H1 (cell line): ENCODE results near the gene VAPA. TPM values are rescaled to one million over a fixed set of nuclear protein-coding genes. Genes with fewer than 3 reads are reported as not detected.

Experiments used
- CTCF ChIA-PET: fragments of 300-600 bp; sonication (Branson Sonifier 250); formaldehyde crosslinking; loops from one replicate; lab custom pipeline; 2021; ENCODE audit not compliant: partially characterized antibody; lab: Charles Lee
- POLR2A ChIA-PET: fragments of 300-600 bp; sonication (Branson Sonifier 250); formaldehyde crosslinking; loops from one replicate; lab custom pipeline; 2021; ENCODE audit warnings: inconsistent platforms; ENCODE audit not compliant: partially characterized antibody; lab: Charles Lee
- DNase-seq, 2 experiments: peaks; one replicate each; pipeline versions ENCODE4 v3.0.0 to v3.0.0-alpha.2; 2010 to 2022; ENCODE audit warnings: low spot score in 2 of 2, low read depth in 1 of 2, mixed read lengths in 1 of 2
- FAIRE-seq: peaks from 2 replicates; lab custom pipeline; 2011; peaks lifted over from hg19 to GRCh38; lab: Jason Lieb, UNC
- H2AFZ ChIP-seq: 2 replicates; pipeline ENCODE4 v1.8.1; 2012; ENCODE audit warnings: low read length, inconsistent platforms
- H2AK5ac ChIP-seq: 2 replicates; pipeline ENCODE4 v1.6.1; 2013; ENCODE audit warnings: low read depth, low read length
- H2BK120ac ChIP-seq: replicated peaks from 2 replicates; pipeline ENCODE3; 2013; ENCODE audit warnings: low read depth, low read length, inconsistent platforms
- H2BK12ac ChIP-seq: 2 replicates; pipeline ENCODE4 v1.6.1; 2013; ENCODE audit warnings: low read depth, low read length
- H2BK15ac ChIP-seq: 2 replicates; pipeline ENCODE4 v1.6.1; 2013; ENCODE audit warnings: low read length
- H2BK20ac ChIP-seq: 2 replicates; pipeline ENCODE4 v1.6.1; 2013; ENCODE audit warnings: low read length
- H2BK5ac ChIP-seq: 2 replicates; pipeline ENCODE4 v1.6.1; 2013; ENCODE audit warnings: low read depth, low read length
- H3K14ac ChIP-seq: 2 replicates; pipeline ENCODE4 v1.6.1; 2013; ENCODE audit warnings: inconsistent platforms; ENCODE audit not compliant: insufficient read length
- H3K18ac ChIP-seq: 2 replicates; pipeline ENCODE4 v1.6.1; 2013; ENCODE audit warnings: low read length; ENCODE audit errors: extremely low read depth
- H3K23ac ChIP-seq: 2 replicates; pipeline ENCODE4 v1.6.1; 2013; ENCODE audit warnings: inconsistent platforms; ENCODE audit not compliant: insufficient read length
- H3K23me2 ChIP-seq: 2 replicates; pipeline ENCODE4 v1.6.1; 2013; ENCODE audit warnings: low read depth, low read length
- H3K27ac ChIP-seq: 2 replicates; pipeline ENCODE4 v1.6.1; 2011; ENCODE audit warnings: low read depth, low read length, inconsistent platforms
- H3K27me3 ChIP-seq, 4 experiments: replicated peaks in 1 of 4; 1 replicate in 1 of 4; 2 replicates in 3 of 4; pipeline versions ENCODE4 v1.6.1 to v1.8.1; 2011 to 2013; ENCODE audit warnings: low read length in 3 of 4, mild to moderate bottlenecking in 3 of 4, inconsistent platforms in 2 of 4, mixed read lengths in 2 of 4, moderate library complexity in 1 of 4; ENCODE audit not compliant: control insufficient read depth in 3 of 4, insufficient read depth in 3 of 4; ENCODE audit errors: extremely low read depth in 1 of 4
- H3K36me3 ChIP-seq, 4 experiments: 2 replicates each; pipeline versions ENCODE4 v1.6.1 to v1.8.1; 2011 to 2013; ENCODE audit warnings: mild to moderate bottlenecking in 4 of 4, low read length in 3 of 4, moderate library complexity in 2 of 4, control low read depth in 1 of 4, inconsistent platforms in 1 of 4; ENCODE audit not compliant: insufficient read depth in 4 of 4, control insufficient read depth in 2 of 4
- H3K4ac ChIP-seq: replicated peaks from 2 replicates; pipeline ENCODE3; 2013; ENCODE audit warnings: low read length, low read depth, mixed read lengths, inconsistent platforms; ENCODE audit not compliant: insufficient read length
- H3K4me1 ChIP-seq, 4 experiments: replicated peaks in 1 of 4; 1 replicate in 1 of 4; 2 replicates in 3 of 4; pipeline versions ENCODE4 v1.6.1 to v1.8.1; 2011 to 2013; ENCODE audit warnings: low read length in 3 of 4, inconsistent platforms in 2 of 4, mixed read lengths in 1 of 4; ENCODE audit not compliant: insufficient read depth in 4 of 4, control insufficient read depth in 3 of 4
- H3K4me2 ChIP-seq, 2 experiments: 2 replicates each; pipeline versions ENCODE4 v1.6.1 to v1.8.1; 2011 to 2013; ENCODE audit warnings: low read depth in 2 of 2, low read length in 2 of 2, control low read depth in 1 of 2, inconsistent platforms in 1 of 2, mild to moderate bottlenecking in 1 of 2; ENCODE audit not compliant: insufficient read depth in 1 of 2
- H3K4me3 ChIP-seq, 4 experiments: fragments of 200-600, 300-600 bp in 1 of 4; sonication (generic), shearing (Covaris generic), sonication (Bioruptor Twin) in 1 of 4; 2 replicates each; pipeline versions ENCODE4 v1.5.1 to v1.8.1; 2011 to 2016; ENCODE audit warnings: low read length in 4 of 4, low read depth in 3 of 4, control low read depth in 2 of 4, inconsistent platforms in 2 of 4, mild to moderate bottlenecking in 2 of 4, mixed read lengths in 1 of 4, moderate library complexity in 1 of 4; ENCODE audit not compliant: insufficient read depth in 2 of 4; ENCODE audit errors: extremely low read depth in 1 of 4
- H3K56ac ChIP-seq: replicated peaks from 2 replicates; pipeline ENCODE3; 2013; ENCODE audit warnings: low read depth, mild to moderate bottlenecking, mixed read lengths, low read length, inconsistent platforms; ENCODE audit not compliant: insufficient read length
- H3K79me1 ChIP-seq: 2 replicates; pipeline ENCODE4 v1.6.1; 2013; ENCODE audit warnings: low read depth, low read length, control low read depth
- H3K79me2 ChIP-seq, 2 experiments: 2 replicates each; pipeline versions ENCODE4 v1.6.1 to v1.8.1; 2012 to 2013; ENCODE audit warnings: low read length in 2 of 2, mild to moderate bottlenecking in 2 of 2, inconsistent platforms in 1 of 2; ENCODE audit not compliant: insufficient read depth in 2 of 2, control insufficient read depth in 1 of 2
- H3K9ac ChIP-seq, 4 experiments: replicated peaks in 1 of 4; 1 replicate in 1 of 4; 2 replicates in 3 of 4; pipeline versions ENCODE4 v1.6.1 to v1.8.1; 2011 to 2013; ENCODE audit warnings: low read depth in 3 of 4, low read length in 3 of 4, control low read depth in 2 of 4, mild to moderate bottlenecking in 2 of 4, moderate library complexity in 2 of 4, inconsistent platforms in 1 of 4; ENCODE audit errors: extremely low read depth in 1 of 4
- H3K9me3 ChIP-seq, 2 experiments: 2 replicates each; pipeline versions ENCODE4 v1.6.1 to v1.8.1; 2012 to 2013; ENCODE audit warnings: mild to moderate bottlenecking in 2 of 2, moderate library complexity in 2 of 2, control low read depth in 1 of 2, inconsistent platforms in 1 of 2, low read depth in 1 of 2, low read length in 1 of 2, mixed read lengths in 1 of 2; ENCODE audit not compliant: insufficient read depth in 2 of 2
- H4K20me1 ChIP-seq, 2 experiments: replicated peaks in 1 of 2; 2 replicates each; pipeline versions ENCODE3 to v1.8.1; 2011 to 2013; ENCODE audit warnings: inconsistent platforms in 2 of 2, low read length in 2 of 2, mild to moderate bottlenecking in 1 of 2; ENCODE audit not compliant: insufficient read depth in 2 of 2, control insufficient read depth in 1 of 2
- H4K5ac ChIP-seq: 2 replicates; pipeline ENCODE4 v1.6.1; 2013; ENCODE audit warnings: low read length, low read depth, mixed read lengths, inconsistent platforms; ENCODE audit not compliant: insufficient read length
- H4K8ac ChIP-seq: 2 replicates; pipeline ENCODE4 v1.8.0; 2013; ENCODE audit warnings: mild to moderate bottlenecking, moderate library complexity, low read length, inconsistent platforms; ENCODE audit not compliant: insufficient read depth; ENCODE audit errors: extremely low read depth
- H4K91ac ChIP-seq: replicated peaks from 2 replicates; pipeline ENCODE3; 2013; ENCODE audit warnings: low read length, mixed read lengths, inconsistent platforms; ENCODE audit not compliant: insufficient read length
- BRCA1 ChIP-seq: IDR thresholded peaks from 2 replicates; pipeline ENCODE4 v1.6.1; 2012; ENCODE audit warnings: low read depth, low read length, improper control_type of control experiment
- CBX5 ChIP-seq: fragments of 300-800, 300-1000 bp; sonication (generic); IDR thresholded peaks from 2 replicates; pipeline ENCODE4 v1.7.1; 2016; ENCODE audit warnings: antibody characterized with exemption, low read length, low read depth
- CHD1 ChIP-seq: IDR thresholded peaks from 2 replicates; pipeline ENCODE4 v1.6.1; 2012; ENCODE audit warnings: low read depth, low read length, improper control_type of control experiment
- CREB1 ChIP-seq: IDR thresholded peaks from 2 replicates; pipeline ENCODE4 v1.6.1; 2012; ENCODE audit warnings: inconsistent platforms
- EGR1 ChIP-seq: IDR thresholded peaks from 2 replicates; pipeline ENCODE4 v1.6.1; 2011; ENCODE audit warnings: low read depth, low read length, borderline replicate concordance
- EP300 ChIP-seq, 2 experiments: IDR thresholded peaks; 1 replicate in 1 of 2; 2 replicates in 1 of 2; pipeline ENCODE4 v1.6.1; 2011 to 2012; ENCODE audit warnings: low read depth in 2 of 2, low read length in 2 of 2, mild to moderate bottlenecking in 2 of 2, borderline replicate concordance in 1 of 2, inconsistent platforms in 1 of 2, moderate library complexity in 1 of 2
- JUND ChIP-seq: IDR thresholded peaks from 2 replicates; pipeline ENCODE4 v1.6.1; 2011; ENCODE audit warnings: mild to moderate bottlenecking, improper control_type of control experiment, low read length
- NRF1 ChIP-seq: IDR thresholded peaks from 2 replicates; pipeline ENCODE4 v1.6.1; 2011; ENCODE audit warnings: mild to moderate bottlenecking, low read depth, low read length, improper control_type of control experiment
- POLR2A ChIP-seq, 2 experiments: IDR thresholded peaks; 1 replicate in 1 of 2; 2 replicates in 1 of 2; pipeline ENCODE4 v1.6.1; 2011; ENCODE audit warnings: low read depth in 2 of 2, low read length in 2 of 2, mild to moderate bottlenecking in 2 of 2; ENCODE audit errors: control extremely low read depth in 1 of 2
- RAD21 ChIP-seq, 2 experiments: IDR thresholded peaks in 1 of 2; conservative IDR thresholded peaks in 1 of 2; 2 replicates each; pipeline ENCODE4 v1.6.1; 2011; ENCODE audit warnings: low read depth in 2 of 2, low read length in 2 of 2, improper control_type of control experiment in 1 of 2, inconsistent platforms in 1 of 2, mild to moderate bottlenecking in 1 of 2, moderate library complexity in 1 of 2
- RNF2 ChIP-seq: fragments of 200-900, 300-1000 bp; sonication (generic); IDR thresholded peaks from 2 replicates; pipeline ENCODE4 v1.7.1; 2016; ENCODE audit warnings: borderline replicate concordance, low read depth, mild to moderate bottlenecking, antibody characterized with exemption, low read length; ENCODE audit not compliant: poor library complexity, severe bottlenecking; ENCODE audit errors: missing control alignments
- TBP ChIP-seq: IDR thresholded peaks from 2 replicates; pipeline ENCODE4 v1.6.1; 2011; ENCODE audit warnings: low read depth, low read length, improper control_type of control experiment
- USF2 ChIP-seq: IDR thresholded peaks from 2 replicates; pipeline ENCODE4 v1.6.1; 2011; ENCODE audit warnings: low read length, improper control_type of control experiment
- WGBS, 2 experiments: shearing (Covaris generic) in 1 of 2; methylation state at CpG; one replicate each; pipeline versions ENCODE4 v1.1.6 to v1.1.7; 2013 to 2015; ENCODE audit warnings: low lambda C conversion rate in 2 of 2, mixed read lengths in 2 of 2, inconsistent platforms in 1 of 2, low coverage in 1 of 2, missing lambda C conversion rate in 1 of 2; ENCODE audit not compliant: insufficient replicate concordance in 2 of 2, insufficient coverage in 1 of 2, insufficient read length in 1 of 2; ENCODE audit errors: extremely low coverage in 1 of 2, missing lambda C conversion rate in 1 of 2; 5-methylcytosine and 5-hydroxymethylcytosine counted together
- polyA plus RNA-seq, 7 experiments: library from polyadenylated mRNA; depleted of rRNA in 3 of 7; stranded (reverse) in 5 of 7; unstranded in 2 of 7; fragments of >200 nt in 5 of 7; fragments of 200-250 nt in 2 of 7; gene quantifications; 1 replicate in 5 of 7; 2 replicates in 1 of 7; 4 replicates in 1 of 7; pipeline versions ENCODE4 v1.2.1 to v1.2.3, GENCODE V29; 2011 to 2013; ENCODE audit warnings: missing spikeins in 2 of 7, mixed read lengths in 2 of 7
- total RNA-seq: library from RNA; stranded (reverse); fragmentation: NEBNext Ultra II Directional; extraction: Animal tissue kit (Norgen Biotek cat#: 25700); gene quantifications from 2 replicates; pipeline ENCODE4 v1.2.1, GENCODE V29; 2021

The VAPA gene
- total and polyA plus RNA-seq, 2 of the 8 experiments (the other 6 are each of a cell fraction or from before 2014, with no cell fraction given): 79.7 to 130 TPM

GRCh38 chr18:9925795-9926194 is 12.0 kb downstream of the VAPA start:
- 88% methylated on average over 4 of the region's 4 CpGs; no CpG with 5 or more reads in 1 of the 2 experiments for whole genome bisulfite sequencing, 2 experiments
- Histone ChIP-seq H4K20me1 (peaks cover 6 to 26% of the 10 kb centered on the region in 2 experiments), H3K79me2 (peaks cover 18 to 100% of the 10 kb centered on the region in 2 experiments), H2AK5ac (no peak overlapping the region), H3K27me3 (no peaks in the 10 kb centered on the region), H2BK120ac (no peak overlapping the region), H2BK12ac (no peak overlapping the region), H3K79me1 (no peaks in the 10 kb centered on the region; the same call in 1 of the 2 replicates), H3K4me1 (peaks cover 1 to 16% (median 5%) of the 10 kb centered on the region in 4 experiments; a peak in 5 of 7 replicates), H3K4me2 (no peak overlapping the region), H3K18ac (no peak overlapping the region), H3K56ac (no peak overlapping the region), H4K8ac (no peak overlapping the region), H3K27ac (no peak overlapping the region), H3K4ac (no peak overlapping the region), H3K14ac (no peak overlapping the region), H3K23me2 (no peaks in the 10 kb centered on the region), H4K5ac (no peak overlapping the region), H2BK15ac (no peak overlapping the region), H2AFZ (no peak overlapping the region), H3K9me3 (no peaks in the 10 kb centered on the region), H4K91ac (no peak overlapping the region), H3K23ac (no peak overlapping the region), H3K9ac (no peak overlapping the region), H3K4me3 (no peak overlapping the region), H2BK20ac (no peak overlapping the region), H3K36me3 (no peaks in the 10 kb centered on the region), H2BK5ac (no peak overlapping the region)
- POLR2A ChIA-PET: interaction anchor here (2.4 kb wide), 1 partner anchor 11 kb away, joined by 14 read pairs; the partner anchor contains the start of gene VAPA
- FAIRE-seq (no peak), DNase-seq (no peak)
- CTCF ChIA-PET: interaction anchor here (0.6 to 1.3 kb wide), 4 partner anchors 12 to 203 kb away, joined by 3 to 4 read pairs (median 3); partner anchors contain the start of gene VAPA
- no peak for TF ChIP-seq CBX5
- no peak for TF ChIP-seq EP300 (IDR thresholded peaks at IDR 0.05; ENCODE audit: borderline replicate concordance in 1 of 2, low read depth in 2 of 2, low read length in 2 of 2)
- TF ChIP-seq NRF1: no peak
- TF ChIP-seq CHD1: no peak
- TF ChIP-seq EGR1: no peak
- no peak for TF ChIP-seq JUND
- TF ChIP-seq USF2: no peak
- no peak for TF ChIP-seq RNF2
- no peak for TF ChIP-seq BRCA1
- TF ChIP-seq TBP: no peak
- no peak for TF ChIP-seq POLR2A (IDR thresholded peaks at IDR 0.05; ENCODE audit: control extremely low read depth in 1 of 2, low read depth in 2 of 2, low read length in 2 of 2)
- TF ChIP-seq CREB1: no peak
- no peak for TF ChIP-seq RAD21 (IDR thresholded peaks at IDR 0.05 in 1 of 2, conservative IDR thresholded peaks at IDR 0.05 in 1 of 2; ENCODE audit: low read depth in 2 of 2, low read length in 2 of 2)
